ENCODE data around the gene ANKMY1. TPM values are rescaled to one million over a fixed set of nuclear protein-coding genes. Genes with fewer than 3 reads are reported as not detected.
A peak's percentile ranks its signal among the peaks of the same experiment; 100 is the strongest.

ANKMY1 gene
- total and polyA plus RNA-seq, 2 of the 13 experiments (the other 11 are each of a cell fraction or from before 2014, with no cell fraction given) = 11.7 to 18.8 TPM

DNA sequence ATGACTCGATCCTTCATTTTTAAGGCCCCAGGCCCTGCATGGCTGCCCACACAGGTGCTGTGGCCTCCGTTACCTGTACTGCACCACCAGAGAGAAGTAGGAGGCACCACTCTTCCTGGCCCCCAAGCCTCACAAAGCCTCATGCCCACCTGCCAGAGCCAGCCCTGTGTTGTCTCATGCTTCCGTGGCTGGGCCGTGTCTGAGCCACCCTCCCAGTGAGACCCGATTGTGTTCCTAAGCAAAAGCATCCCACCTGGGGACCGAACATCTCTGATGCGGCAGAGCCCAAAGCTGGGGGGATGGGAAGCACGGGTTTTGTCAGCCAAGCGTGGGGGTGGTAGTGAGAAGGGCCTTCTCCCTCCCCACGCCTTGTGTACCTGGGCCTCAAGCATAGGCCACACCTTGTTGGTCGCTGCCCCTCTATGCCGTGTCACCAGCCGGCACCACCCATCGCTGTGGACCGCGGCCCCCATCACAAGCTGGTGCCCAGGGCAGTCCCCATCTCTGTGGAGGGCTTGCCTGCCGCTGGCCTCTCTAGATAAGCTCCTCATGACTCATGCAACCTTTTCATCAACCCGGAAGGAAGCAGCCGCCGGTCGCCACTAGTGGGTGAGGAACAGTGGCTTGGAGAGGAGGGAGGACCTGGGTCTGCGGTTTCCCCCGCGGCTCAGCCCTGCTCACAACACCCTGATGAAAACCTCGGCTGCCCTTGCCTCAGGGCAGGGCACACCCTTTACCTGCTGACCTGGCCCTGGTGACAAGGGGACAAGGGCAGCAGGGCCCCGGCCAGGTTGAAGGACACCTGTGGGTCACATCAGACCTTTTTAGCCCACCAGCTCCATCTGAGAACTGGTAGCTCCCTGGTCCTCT is 7.8 kb upstream of the ANKMY1 start (continued):
- TF ChIP-seq CREM (IDR thresholded peaks at IDR 0.05) (no peak), CREM (CRISPR knock-in tag; IDR thresholded peaks at IDR 0.05) (no peak), SRSF4 (IDR thresholded peaks at IDR 0.05; ENCODE audit: low read depth, low read length, poor library complexity, severe bottlenecking) (no peak), AGO2 (optimal IDR thresholded peaks at IDR 0.05; ENCODE audit: low read depth, low read length) (peak; percentile 89), ZNF333 (CRISPR knock-in tag; IDR thresholded peaks at IDR 0.05; ENCODE audit: borderline replicate concordance) (peak; percentile 77; the same call in 1 of the 2 replicates), BRCA1 (CRISPR knock-in tag; IDR thresholded peaks at IDR 0.05) (0 out of 2 replicates have a peak, but pooled peaks have one; percentile 82), KDM1A (CRISPR knock-in tag; IDR thresholded peaks at IDR 0.05) (no peak), U2AF2 (IDR thresholded peaks at IDR 0.05; ENCODE audit: low read depth, low read length) (no peak), RORA (CRISPR knock-in tag; IDR thresholded peaks at IDR 0.05) (no peak), ZNF430 (CRISPR knock-in tag; IDR thresholded peaks at IDR 0.05) (no peak), TBX3 (IDR thresholded peaks at IDR 0.05; ENCODE audit: borderline replicate concordance) (no peak), ATF5 (CRISPR knock-in tag; IDR thresholded peaks at IDR 0.05; ENCODE audit: low read depth) (no peak), POGK (CRISPR knock-in tag; conservative IDR thresholded peaks at IDR 0.05) (no peak), CAMTA2 (CRISPR knock-in tag; IDR thresholded peaks at IDR 0.05; ENCODE audit: borderline replicate concordance) (no peak), FLYWCH1 (CRISPR knock-in tag; IDR thresholded peaks at IDR 0.05) (no peak)
- TF ChIP-seq, protein P1, sequence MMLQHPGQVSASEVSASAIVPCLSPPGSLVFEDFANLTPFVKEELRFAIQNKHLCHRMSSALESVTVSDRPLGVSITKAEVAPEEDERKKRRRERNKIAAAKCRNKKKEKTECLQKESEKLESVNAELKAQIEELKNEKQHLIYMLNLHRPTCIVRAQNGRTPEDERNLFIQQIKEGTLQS (CRISPR knock-in tag; IDR thresholded peaks at IDR 0.05) = peak; percentile 92
- TF ChIP-seq, protein P2, sequence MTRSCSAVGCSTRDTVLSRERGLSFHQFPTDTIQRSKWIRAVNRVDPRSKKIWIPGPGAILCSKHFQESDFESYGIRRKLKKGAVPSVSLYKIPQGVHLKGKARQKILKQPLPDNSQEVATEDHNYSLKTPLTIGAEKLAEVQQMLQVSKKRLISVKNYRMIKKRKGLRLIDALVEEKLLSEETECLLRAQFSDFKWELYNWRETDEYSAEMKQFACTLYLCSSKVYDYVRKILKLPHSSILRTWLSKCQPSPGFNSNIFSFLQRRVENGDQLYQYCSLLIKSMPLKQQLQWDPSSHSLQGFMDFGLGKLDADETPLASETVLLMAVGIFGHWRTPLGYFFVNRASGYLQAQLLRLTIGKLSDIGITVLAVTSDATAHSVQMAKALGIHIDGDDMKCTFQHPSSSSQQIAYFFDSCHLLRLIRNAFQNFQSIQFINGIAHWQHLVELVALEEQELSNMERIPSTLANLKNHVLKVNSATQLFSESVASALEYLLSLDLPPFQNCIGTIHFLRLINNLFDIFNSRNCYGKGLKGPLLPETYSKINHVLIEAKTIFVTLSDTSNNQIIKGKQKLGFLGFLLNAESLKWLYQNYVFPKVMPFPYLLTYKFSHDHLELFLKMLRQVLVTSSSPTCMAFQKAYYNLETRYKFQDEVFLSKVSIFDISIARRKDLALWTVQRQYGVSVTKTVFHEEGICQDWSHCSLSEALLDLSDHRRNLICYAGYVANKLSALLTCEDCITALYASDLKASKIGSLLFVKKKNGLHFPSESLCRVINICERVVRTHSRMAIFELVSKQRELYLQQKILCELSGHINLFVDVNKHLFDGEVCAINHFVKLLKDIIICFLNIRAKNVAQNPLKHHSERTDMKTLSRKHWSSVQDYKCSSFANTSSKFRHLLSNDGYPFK (CRISPR knock-in tag; IDR thresholded peaks at IDR 0.05; ENCODE audit: borderline replicate concordance) = no peak; the same call in 1 of the 2 replicates
- TF ChIP-seq, protein P3, sequence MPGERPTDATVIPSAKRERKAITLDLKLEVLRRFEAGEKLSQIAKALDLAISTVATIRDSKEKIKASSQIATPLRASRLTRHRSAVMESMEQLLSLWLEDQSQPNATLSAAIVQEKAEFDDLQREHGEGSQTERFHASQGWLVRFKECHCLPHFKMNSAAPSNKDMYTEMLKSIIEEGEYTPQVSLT (CRISPR knock-in tag; IDR thresholded peaks at IDR 0.05; ENCODE audit: borderline replicate concordance, low read depth) = no peak
- TF ChIP-seq, protein P4, sequence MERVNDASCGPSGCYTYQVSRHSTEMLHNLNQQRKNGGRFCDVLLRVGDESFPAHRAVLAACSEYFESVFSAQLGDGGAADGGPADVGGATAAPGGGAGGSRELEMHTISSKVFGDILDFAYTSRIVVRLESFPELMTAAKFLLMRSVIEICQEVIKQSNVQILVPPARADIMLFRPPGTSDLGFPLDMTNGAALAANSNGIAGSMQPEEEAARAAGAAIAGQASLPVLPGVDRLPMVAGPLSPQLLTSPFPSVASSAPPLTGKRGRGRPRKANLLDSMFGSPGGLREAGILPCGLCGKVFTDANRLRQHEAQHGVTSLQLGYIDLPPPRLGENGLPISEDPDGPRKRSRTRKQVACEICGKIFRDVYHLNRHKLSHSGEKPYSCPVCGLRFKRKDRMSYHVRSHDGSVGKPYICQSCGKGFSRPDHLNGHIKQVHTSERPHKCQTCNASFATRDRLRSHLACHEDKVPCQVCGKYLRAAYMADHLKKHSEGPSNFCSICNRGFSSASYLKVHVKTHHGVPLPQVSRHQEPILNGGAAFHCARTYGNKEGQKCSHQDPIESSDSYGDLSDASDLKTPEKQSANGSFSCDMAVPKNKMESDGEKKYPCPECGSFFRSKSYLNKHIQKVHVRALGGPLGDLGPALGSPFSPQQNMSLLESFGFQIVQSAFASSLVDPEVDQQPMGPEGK (CRISPR knock-in tag; IDR thresholded peaks at IDR 0.05) = peak; percentile 63

Data from HepG2 (cell line).